Skin epidermis (tissue), 12 donors: ENCODE measurements around the gene SPECC1.
"Not testable (repeated sequence)": the region's sequence is repeated elsewhere in the genome, so short reads cannot be mapped to it uniquely, and the experiment has no call there.

Source experiments
- H3K27ac ChIP-seq, 21 experiments: fragments of 200-600 bp; sonication (generic) in 11 of 21; one replicate each; pipeline ENCODE4 v1.5.0; 2020; ENCODE audit warnings: mild to moderate bottlenecking in 3 of 21, inconsistent platforms in 2 of 21, moderate library complexity in 2 of 21
- H3K4me3 ChIP-seq, 7 experiments: fragments of 200-600 bp; sonication (generic) in 2 of 7; one replicate each; pipeline ENCODE4 v1.5.0; 2020; ENCODE audit warnings: inconsistent platforms in 2 of 7, mild to moderate bottlenecking in 2 of 7, moderate library complexity in 1 of 7

Gene SPECC1

DNA sequence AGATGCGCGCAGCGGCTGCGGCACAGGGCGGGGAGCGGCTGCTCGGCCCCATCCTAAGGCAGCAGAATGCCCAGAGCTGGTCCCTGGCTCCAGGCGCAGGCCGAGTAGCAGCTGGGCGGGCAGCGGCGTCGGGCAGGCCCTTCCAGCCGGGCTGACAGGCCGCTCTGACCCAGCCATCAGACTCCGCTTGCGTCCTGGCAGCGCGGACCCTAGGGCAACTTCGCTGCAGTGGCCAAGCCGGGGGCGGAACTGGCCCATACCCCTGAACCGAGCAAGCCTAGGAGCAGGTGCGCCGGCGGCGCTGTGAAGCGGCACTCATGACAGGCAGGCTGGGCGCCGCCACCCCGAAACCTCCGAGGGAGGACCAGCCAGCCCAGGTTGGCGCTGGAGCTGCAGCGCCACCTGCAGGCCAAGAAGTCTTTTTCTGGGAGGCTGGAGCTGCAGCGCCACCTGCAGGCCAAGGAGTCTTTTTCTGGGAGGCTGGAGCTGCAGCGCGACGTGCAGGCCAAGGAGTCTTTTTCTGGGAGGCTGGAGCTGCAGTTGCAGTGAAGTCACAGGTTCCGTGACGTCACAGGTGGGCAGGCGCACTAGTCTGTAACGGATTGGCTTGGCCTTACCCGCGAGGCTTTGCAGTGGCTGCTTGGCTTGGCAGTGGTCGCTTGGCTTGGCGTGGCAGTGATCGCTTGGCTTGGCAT, 311.5 kb downstream of the SPECC1 start:
- H3K4me3 ChIP-seq, result peak overlapping the region in 5 of 7 experiments; percentile 14 to 42 (median 19)
- H3K27ac ChIP-seq, result not testable (repeated sequence)

DNA sequence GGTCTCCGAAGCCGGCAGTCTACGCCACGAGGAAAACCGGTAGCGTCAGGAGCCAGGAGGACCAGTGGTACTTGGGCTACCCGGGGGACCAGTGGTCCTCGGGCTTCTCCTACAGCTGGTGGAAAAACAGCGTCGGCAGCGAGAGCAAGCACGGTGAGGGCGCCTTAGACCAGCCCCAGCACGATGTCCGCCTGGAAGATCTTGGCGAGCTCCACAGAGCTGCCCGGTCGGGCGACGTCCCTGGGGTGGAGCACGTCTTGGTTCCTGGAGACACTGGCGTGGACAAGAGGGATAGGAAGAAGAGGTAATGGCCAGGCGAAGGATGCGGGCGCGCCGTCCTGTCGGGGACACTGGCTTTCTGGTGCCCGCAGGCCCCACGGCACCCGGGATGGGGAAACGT, 312.2 kb downstream of the SPECC1 start:
- not testable (repeated sequence) for H3K4me3 ChIP-seq, H3K27ac ChIP-seq

DNA sequence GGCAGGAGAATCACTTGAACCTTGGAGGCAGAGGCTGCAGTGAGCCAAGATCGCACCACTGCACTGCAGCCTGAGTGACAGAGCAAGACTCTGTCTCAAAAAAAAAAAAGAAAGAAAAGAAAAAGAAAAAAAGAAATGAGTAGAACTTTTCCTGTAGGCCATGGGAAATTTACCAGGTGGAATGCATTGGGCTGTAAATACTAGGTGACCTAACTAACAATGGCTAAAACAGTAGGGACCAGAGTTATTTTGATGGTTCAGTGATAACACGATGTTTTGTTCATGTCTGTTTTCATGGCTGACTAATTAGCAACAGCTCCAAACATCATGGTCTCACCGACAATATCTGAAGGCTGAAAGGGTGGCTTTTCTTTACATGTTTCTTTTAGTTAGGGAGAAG, 318.6 kb downstream of the SPECC1 start:
- not testable (repeated sequence) for H3K4me3 ChIP-seq, H3K27ac ChIP-seq

DNA sequence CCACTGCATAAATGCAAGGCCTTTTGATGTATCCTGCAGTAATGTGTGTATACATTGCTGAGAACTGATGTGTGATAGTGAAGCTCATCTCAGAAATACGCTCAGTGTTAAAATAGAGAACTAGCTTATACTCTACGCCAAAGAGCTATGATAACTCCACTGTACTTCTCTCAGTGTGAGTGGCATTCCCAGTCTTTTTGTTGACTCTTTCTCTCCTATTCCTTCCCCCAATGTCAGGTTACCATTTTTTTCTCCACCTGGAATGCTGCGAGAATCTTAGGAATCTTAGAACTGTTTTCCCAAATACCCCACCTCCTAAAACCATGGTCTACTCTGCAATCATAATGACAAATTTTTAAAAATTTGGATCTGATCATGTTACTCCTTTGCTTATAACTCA, 342.2 kb downstream of the SPECC1 start:
- H3K27ac ChIP-seq, H3K4me3 ChIP-seq: not testable (repeated sequence)

DNA sequence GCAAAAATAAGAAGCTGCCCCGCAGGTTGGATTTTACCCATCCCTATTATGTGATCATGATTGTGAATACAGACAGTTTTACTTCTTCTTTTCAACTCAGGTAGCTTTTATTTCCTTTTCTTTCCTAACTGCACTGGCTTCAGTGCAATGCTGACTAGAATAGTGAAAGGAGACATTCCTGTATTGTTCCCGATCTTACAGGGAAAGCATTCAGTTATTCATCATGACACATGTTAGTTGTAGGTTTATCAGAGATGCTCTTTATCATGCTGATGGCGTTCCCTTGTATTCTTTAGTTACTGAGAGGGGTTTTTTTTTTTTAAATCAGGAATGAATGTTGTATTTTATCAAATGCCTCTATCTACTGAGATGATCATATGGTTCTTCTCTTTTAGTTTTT, 343.4 kb downstream of the SPECC1 start:
- not testable (repeated sequence) for H3K4me3 ChIP-seq, H3K27ac ChIP-seq

DNA sequence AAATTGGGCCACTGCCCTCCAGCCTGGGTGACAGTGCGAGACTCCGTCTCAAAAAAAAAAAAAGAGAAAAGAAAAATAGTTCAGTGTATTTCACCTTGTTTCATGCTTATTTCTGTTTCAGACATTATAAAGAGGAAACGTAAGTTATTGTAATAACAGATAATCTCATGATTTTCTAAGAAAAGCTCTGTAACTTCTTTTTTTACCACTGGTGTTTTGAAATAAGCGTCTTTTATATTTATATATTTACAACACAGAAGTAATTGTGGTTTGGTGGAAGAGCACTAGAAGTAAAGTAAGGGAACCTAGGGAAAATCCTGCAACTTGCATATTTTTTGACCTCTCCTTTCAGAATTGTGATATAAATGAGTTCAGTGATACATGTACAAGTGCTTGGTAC, 354.7 kb downstream of the SPECC1 start:
- not testable (repeated sequence) for H3K4me3 ChIP-seq, H3K27ac ChIP-seq
